ENCODE results near the gene SLC35B2. TPM values are rescaled to one million over a fixed set of nuclear protein-coding genes. Genes with fewer than 3 reads are reported as not detected.

The SLC35B2 gene
- total RNA-seq, 4 donors from 2014 or later, result 9.7 to 34.4 (median 21.2) TPM

DNA sequence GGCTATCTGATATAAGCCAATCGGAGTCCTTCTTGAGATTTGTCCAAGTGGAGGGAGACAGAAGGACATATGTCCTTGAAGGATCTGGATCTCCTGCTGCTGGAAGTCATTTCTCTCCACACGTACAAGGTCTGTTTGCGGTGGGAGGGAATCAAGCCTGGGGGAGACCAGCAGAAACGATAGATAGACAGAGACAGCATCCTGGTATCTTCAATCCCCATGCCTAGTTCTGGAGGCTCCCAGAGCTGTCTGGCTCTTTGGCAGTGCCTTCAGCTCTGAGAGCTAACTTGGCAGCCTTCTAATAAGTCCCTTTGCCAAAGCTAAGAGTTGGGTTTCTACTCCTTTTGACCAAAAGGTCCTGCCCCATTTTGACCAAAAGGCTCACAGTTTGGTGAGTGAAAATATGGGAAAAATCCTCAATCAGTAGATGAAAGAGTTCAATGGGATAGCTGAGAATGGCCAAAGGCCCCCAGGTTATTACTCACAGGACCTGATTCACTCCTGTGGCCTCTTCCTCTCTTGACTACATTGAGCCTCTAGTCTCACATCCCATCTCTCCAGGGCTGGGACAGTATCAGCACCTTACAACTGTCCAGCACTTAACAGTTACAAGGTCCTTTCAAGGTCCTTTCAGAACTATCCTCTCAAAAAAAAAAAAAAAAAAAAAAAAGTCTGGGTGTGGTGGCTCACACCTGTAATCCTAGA, 35.5 kb upstream of the SLC35B2 start:
- DNase-seq, result no peak
- Histone ChIP-seq H3K4me1 (peaks cover 7 to 10% (median 9%) of the 10 kb centered on the region in 3 donors), H3K27me3 (peaks cover 0 to 98% (median 6%) of the 10 kb centered on the region in 4 donors), H3K36me3 (no peaks in the 10 kb centered on the region), H3K4me3 (no peak overlapping the region), H3K9me3 (no peaks in the 10 kb centered on the region), H3K27ac (no peak overlapping the region)
- intact Hi-C loops (cut with DNase I), result no loop called here
- WGBS, 2 donors, result 71 to 74% methylated on average over 2 to 4 of the region's 4 CpGs
- TF ChIP-seq POLR2A (IDR thresholded peaks at IDR 0.05) (no peak), CTCF (IDR thresholded peaks at IDR 0.05) (no peak)

- no peak for DNase-seq
- peaks cover 0 to 98% (median 3%) of the 10 kb centered on the region in 4 donors for H3K27me3 ChIP-seq
- no peak overlapping the region for H3K27ac ChIP-seq
- WGBS, 2 donors, result 70 to 77% methylated on average over 3 to 4 of the region's 4 CpGs
- H3K9me3 ChIP-seq, result no peaks in the 10 kb centered on the region
- H3K36me3 ChIP-seq, result no peaks in the 10 kb centered on the region
- H3K4me3 ChIP-seq, result no peak overlapping the region
- TF ChIP-seq CTCF (IDR thresholded peaks at IDR 0.05), result no peak
- TF ChIP-seq POLR2A (IDR thresholded peaks at IDR 0.05), result no peak
- intact Hi-C loops (cut with DNase I), result no loop called here
- H3K4me1 ChIP-seq, result peaks cover under 1% of the 10 kb centered on the region in 3 donors
Measured at GRCh38 chr6:44291841-44292240, 34.5 kb upstream of the SLC35B2 start.

DNA sequence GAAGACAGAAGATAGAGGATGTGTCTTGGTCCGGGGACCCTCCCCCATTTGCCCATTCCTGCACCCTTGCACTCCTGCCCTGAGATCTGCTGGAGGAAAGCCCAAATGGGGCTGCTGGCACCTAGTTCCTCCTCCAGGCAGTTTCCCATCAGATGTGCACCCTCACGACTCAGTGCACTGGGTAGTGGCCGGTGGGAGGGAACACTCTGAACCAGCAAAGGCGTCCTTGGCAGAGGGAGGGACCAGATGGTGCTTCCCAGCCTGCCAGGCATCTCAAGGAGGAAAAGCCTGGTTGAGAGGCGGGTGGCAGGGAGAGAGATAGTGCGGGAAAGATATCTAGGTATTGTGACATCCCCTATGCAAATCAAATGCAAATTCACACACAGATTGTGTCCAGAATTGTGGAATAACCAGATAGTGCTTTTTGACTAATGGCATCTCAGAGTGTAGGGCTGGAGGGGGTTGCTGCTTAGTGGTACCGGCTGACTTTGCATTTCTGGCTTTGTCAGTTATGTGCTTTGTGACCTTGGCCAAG, 32.5 kb upstream of the SLC35B2 start:
- H3K27ac ChIP-seq, result no peak overlapping the region
- no peak for DNase-seq
- TF ChIP-seq CTCF (IDR thresholded peaks at IDR 0.05), result no peak
- TF ChIP-seq POLR2A (IDR thresholded peaks at IDR 0.05), result no peak
- no peaks in the 10 kb centered on the region for H3K9me3 ChIP-seq
- H3K4me1 ChIP-seq, result no peaks in the 10 kb centered on the region
- WGBS, 2 donors, result 42 to 58% methylated on average over 4 to 5 of the region's 7 CpGs
- intact Hi-C loops (cut with DNase I), result no loop called here
- H3K27me3 ChIP-seq, result peaks cover 0 to 98% (median under 1%) of the 10 kb centered on the region in 4 donors
- no peak overlapping the region for H3K4me3 ChIP-seq
- no peaks in the 10 kb centered on the region for H3K36me3 ChIP-seq

DNA sequence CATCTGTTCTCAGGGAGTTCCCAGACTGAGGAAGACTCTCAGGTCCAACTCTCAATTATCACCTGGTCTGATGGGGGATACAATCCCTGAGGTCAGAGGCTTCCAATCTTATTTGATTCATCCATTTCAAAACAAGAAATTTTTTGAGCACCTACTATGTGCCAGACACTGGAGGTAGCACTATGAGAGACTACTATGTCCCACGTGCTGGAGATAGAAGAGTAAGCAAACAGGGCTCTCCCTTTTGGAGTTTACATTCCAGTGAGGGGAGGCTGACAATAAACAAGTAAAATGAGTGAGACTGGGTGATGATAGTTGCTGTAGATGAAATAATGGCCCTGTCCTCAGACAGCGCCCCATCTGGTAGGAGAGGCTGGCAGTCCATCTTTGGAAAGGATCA, 29.4 kb upstream of the SLC35B2 start:
- H3K36me3 ChIP-seq, result no peaks in the 10 kb centered on the region
- no peaks in the 10 kb centered on the region for H3K9me3 ChIP-seq
- H3K4me3 ChIP-seq, result no peak overlapping the region
- H3K27me3 ChIP-seq, result peaks cover 0 to 84% (median 0%) of the 10 kb centered on the region in 4 donors
- 49 to 50% methylated on average over 2 of the region's 2 CpGs for WGBS, 2 donors
- TF ChIP-seq CTCF (IDR thresholded peaks at IDR 0.05), result no peak
- no peak for TF ChIP-seq POLR2A (IDR thresholded peaks at IDR 0.05)
- DNase-seq, result no peak
- intact Hi-C loops (cut with DNase I), result no loop called here
- no peaks in the 10 kb centered on the region for H3K4me1 ChIP-seq
- H3K27ac ChIP-seq, result no peak overlapping the region

- intact Hi-C loops (cut with DNase I), result no loop called here
- H3K4me3 ChIP-seq, result no peak overlapping the region
Measured at GRCh38 chr6:44286285-44286565, 28.9 kb upstream of the SLC35B2 start.

More at GRCh38 chr6:44286285-44286565, 28.9 kb upstream of the SLC35B2 start:
- WGBS, 2 donors, result 95 to 100% methylated on average over 1 to 6 of the region's 12 CpGs
- H3K27me3 ChIP-seq, result peaks cover 0 to 79% (median 0%) of the 10 kb centered on the region in 4 donors
- no peak overlapping the region for H3K27ac ChIP-seq
- H3K36me3 ChIP-seq, result no peaks in the 10 kb centered on the region
- no peaks in the 10 kb centered on the region for H3K4me1 ChIP-seq
- no peak for DNase-seq
- TF ChIP-seq CTCF (IDR thresholded peaks at IDR 0.05), result no peak
- TF ChIP-seq POLR2A (IDR thresholded peaks at IDR 0.05), result no peak
- no peaks in the 10 kb centered on the region for H3K9me3 ChIP-seq

Measured in esophagus squamous epithelium (tissue), 5 donors.